Measurements from ENCODE around the gene CA5A. TPM values are rescaled to one million over a fixed set of nuclear protein-coding genes. Genes with fewer than 3 reads are reported as not detected.

CA5A gene
- total and polyA plus RNA-seq, 2 of the 13 experiments (the other 11 are each of a cell fraction or from before 2014, with no cell fraction given), result 66.8 to 106 TPM

- no peak for TF ChIP-seq SOX6 (IDR thresholded peaks at IDR 0.05)
- TF ChIP-seq SOX6 (CRISPR knock-in tag; IDR thresholded peaks at IDR 0.05), result peak; percentile 75
- peak; percentile 98 for TF ChIP-seq ZNF619 (CRISPR knock-in tag; IDR thresholded peaks at IDR 0.05)
- TF ChIP-seq ZNF572 (CRISPR knock-in tag; IDR thresholded peaks at IDR 0.05), result no peak
- peak; percentile 91 for TF ChIP-seq THAP9 (CRISPR knock-in tag; IDR thresholded peaks at IDR 0.05; ENCODE audit: borderline replicate concordance)
- no peak for TF ChIP-seq TCF12 (IDR thresholded peaks at IDR 0.05)
- TF ChIP-seq TCF12 (CRISPR knock-in tag; IDR thresholded peaks at IDR 0.05), result no peak
- no peak for TF ChIP-seq NPAS2 (CRISPR knock-in tag; IDR thresholded peaks at IDR 0.05; ENCODE audit: borderline replicate concordance)
- TF ChIP-seq ZNF784 (CRISPR knock-in tag; IDR thresholded peaks at IDR 0.05; ENCODE audit: borderline replicate concordance), result peak; percentile 71
- TF ChIP-seq ZNF674 (CRISPR knock-in tag; IDR thresholded peaks at IDR 0.05; ENCODE audit: low read depth), result no peak
- TF ChIP-seq TRAFD1 (CRISPR knock-in tag; IDR thresholded peaks at IDR 0.05; ENCODE audit: borderline replicate concordance), result peak; percentile 85; the same call in 1 of the 2 replicates
- peak; percentile 81; the same call in 1 of the 2 replicates for TF ChIP-seq HOXD1 (CRISPR knock-in tag; IDR thresholded peaks at IDR 0.05)
- TF ChIP-seq MAFF (IDR thresholded peaks at IDR 0.05; ENCODE audit: low read depth, low read length), result no peak
- peak; percentile 82; the same call in 1 of the 2 replicates for TF ChIP-seq ZNF768 (CRISPR knock-in tag; IDR thresholded peaks at IDR 0.05)
- peak; percentile 90 for TF ChIP-seq CBFB (CRISPR knock-in tag; IDR thresholded peaks at IDR 0.05)
- no peak for TF ChIP-seq CSRNP2 (CRISPR knock-in tag; conservative IDR thresholded peaks at IDR 0.05; ENCODE audit: low read depth)
- TF ChIP-seq ZNF614 (CRISPR knock-in tag; IDR thresholded peaks at IDR 0.05; ENCODE audit: borderline replicate concordance), result peak; percentile 91
- TF ChIP-seq PRDM15 (CRISPR knock-in tag; IDR thresholded peaks at IDR 0.05), result 0 out of 2 replicates have a peak, but pooled peaks have one; percentile 33
Observed at GRCh38 chr16:87950765-87951551, 14.6 kb upstream of the CA5A start, which contains the start of gene BANP (continued).
